HG03175 (cell line): ENCODE data around the gene STMND1.

Experiments
- ATAC-seq: cut with Tn5 transposase; IDR thresholded peaks from one replicate; pipeline ENCODE4 v1.9.1; 2021; ENCODE audit warnings: mild to moderate bottlenecking, moderate library complexity; ENCODE audit not compliant: unreplicated experiment

STMND1 gene

DNA sequence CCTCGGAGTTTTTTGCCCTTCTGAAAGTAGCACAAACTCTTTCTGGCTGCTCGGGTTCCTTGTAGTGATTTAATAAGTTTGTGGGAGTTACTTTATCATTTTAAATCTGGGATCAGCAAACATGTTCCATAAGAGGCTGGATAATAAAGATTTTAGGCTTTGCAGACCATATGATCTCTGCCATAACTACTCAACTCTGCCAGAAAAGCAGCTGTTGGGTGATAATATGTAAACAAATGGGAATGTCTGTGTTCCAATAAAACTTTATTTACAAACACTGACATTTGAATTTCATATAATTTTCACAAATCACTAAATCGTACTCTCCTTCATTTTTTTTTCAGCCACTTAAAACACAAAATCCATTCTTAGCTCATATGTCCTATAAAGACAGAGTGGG lies 3.9 kb upstream of the STMND1 start:
- no peak for ATAC-seq

DNA sequence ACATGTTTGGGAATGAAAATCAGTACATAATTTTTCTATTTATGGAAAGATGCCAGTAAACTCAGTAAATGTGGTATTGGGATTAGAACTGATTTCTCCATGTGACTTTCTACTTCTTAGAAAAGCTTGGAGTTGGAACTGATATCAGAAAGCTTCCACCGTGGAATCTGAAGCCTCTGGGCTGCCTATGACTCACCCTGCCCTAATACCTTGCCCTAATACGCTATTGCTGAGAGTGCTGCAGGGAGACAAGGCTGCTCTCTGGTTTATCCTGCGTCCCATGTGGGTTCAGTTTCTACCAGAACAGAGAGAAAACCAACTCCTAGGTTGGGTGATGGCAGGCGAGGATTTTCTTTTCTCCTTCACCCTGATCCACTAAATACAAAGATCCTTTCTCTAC lies 3.3 kb upstream of the STMND1 start:
- no peak for ATAC-seq

GRCh38 chr6:17099401-17100059 lies 2.3 kb upstream of the STMND1 start:
- no peak for ATAC-seq

GRCh38 chr6:17100806-17101205 lies 1.0 kb upstream of the STMND1 start:
- ATAC-seq: no peak

- ATAC-seq: no peak
Observed at GRCh38 chr6:17102258-17102870, 514 bp downstream of the STMND1 start.

DNA sequence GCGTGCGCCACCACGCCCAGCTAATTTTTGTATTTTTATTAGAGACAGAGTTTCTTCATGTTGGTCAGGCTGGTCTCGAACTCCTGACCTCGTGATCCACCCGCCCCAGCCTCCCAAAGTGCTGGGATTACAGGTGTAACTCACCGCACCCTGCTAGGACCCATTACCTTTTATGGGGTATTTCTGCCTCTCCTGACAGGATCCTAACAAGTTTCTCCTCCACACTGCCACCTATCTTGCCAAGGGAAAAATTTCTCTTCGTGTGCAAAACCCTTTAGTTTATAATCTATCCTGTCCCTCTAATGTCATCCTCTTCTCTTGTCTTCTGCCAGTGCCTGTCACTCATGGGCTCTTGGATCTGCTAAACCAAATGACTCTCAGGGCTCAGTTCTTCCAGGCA lies 1.9 kb downstream of the STMND1 start:
- ATAC-seq: no peak

GRCh38 chr6:17107863-17108262 lies 6.0 kb downstream of the STMND1 start:
- no peak for ATAC-seq

- no peak for ATAC-seq
Observed at GRCh38 chr6:17115251-17116116, 13.6 kb downstream of the STMND1 start.

- no peak for ATAC-seq
Observed at GRCh38 chr6:17116117-17116440, 14.2 kb downstream of the STMND1 start.

GRCh38 chr6:17120019-17120418 lies 18.2 kb downstream of the STMND1 start:
- no peak for ATAC-seq

DNA sequence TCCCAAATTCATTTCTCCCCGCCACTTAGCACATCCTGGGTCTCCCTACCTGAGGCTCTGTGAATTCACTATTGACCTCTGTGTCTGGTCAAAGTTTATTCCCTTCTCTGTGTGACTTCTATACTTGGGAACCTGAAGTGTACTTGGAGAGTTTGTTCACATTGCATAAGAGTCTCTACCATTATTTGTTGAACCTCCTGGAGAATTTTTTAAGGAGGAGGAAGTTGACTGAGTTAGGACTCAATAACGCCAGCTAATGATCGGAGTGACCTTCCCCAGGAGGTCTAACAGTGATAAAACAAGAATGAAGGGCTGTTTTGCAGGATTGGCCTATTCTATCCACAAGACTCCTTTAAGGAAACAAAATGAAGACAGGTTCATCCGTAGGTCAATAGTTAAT lies 23.6 kb downstream of the STMND1 start:
- ATAC-seq: no peak

GRCh38 chr6:17130786-17131185 lies 28.9 kb downstream of the STMND1 start:
- no peak for ATAC-seq

GRCh38 chr6:17132967-17133366 lies 31.1 kb downstream of the STMND1 start:
- ATAC-seq: no peak

GRCh38 chr6:17138033-17138432 lies 36.2 kb downstream of the STMND1 start:
- ATAC-seq: no peak

- ATAC-seq: no peak
Observed at GRCh38 chr6:17144016-17144415, 42.2 kb downstream of the STMND1 start.

GRCh38 chr6:17149571-17149970 lies 47.7 kb downstream of the STMND1 start:
- ATAC-seq: no peak

- ATAC-seq: no peak
Observed at GRCh38 chr6:17150096-17150495, 48.2 kb downstream of the STMND1 start.

DNA sequence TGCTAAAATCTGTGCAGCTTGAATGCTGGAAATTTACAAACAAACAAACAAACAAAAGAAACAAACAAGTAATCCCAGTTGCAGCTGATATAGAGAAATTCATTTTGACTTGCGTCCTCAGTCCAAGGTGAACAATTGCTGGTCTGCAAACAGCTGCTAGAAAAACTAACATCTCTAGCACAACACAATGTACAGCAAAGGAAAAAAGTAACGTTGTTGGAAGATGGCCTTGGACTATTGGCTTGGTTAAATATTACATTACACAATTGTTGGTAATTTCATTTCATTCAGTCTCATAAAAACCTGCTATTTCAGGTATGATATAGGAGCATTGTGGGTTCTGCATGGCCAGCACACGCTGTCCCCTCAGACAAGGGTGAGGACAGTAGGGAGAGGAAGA lies 50.0 kb downstream of the STMND1 start:
- no peak for ATAC-seq

GRCh38 chr6:17152703-17153102 lies 50.9 kb downstream of the STMND1 start:
- no peak for ATAC-seq

DNA sequence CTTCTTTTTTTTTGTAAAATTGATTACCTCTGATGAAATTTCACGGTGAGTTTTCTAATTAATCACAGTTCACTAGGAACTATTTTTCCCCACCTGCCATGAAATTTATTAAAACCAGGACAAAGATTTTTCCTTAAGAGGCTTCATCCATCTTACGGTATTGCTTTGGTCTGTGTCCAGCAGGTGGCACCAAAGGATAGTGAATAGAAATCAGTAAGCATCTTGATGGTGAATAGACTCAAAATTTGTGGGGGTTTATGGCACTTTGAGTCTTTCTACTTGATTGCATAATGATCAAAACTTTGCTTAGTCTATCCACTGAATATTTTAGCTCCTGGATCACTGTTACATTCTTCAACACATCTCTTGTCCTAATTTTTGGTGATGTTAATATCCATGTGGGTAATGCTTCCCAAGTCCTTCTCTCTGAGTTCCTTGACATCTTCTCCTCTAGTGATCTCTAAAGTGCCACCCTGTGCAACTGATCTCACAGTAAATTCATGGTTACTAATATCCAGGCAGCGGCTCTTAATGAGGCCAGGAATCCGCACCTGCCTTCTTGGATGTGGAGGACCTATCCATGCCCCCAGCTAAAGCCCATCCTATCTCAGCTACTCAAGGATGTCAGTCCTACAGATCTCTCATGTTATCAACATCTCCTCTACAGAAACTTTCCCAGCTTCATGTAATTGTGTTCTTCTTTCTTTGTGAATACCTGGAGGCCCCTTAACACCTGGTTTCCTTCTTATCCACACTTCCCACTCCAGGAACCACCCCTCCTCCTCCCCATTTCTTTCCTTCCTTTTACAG lies 54.5 kb downstream of the STMND1 start:
- ATAC-seq: peak; percentile 73

DNA sequence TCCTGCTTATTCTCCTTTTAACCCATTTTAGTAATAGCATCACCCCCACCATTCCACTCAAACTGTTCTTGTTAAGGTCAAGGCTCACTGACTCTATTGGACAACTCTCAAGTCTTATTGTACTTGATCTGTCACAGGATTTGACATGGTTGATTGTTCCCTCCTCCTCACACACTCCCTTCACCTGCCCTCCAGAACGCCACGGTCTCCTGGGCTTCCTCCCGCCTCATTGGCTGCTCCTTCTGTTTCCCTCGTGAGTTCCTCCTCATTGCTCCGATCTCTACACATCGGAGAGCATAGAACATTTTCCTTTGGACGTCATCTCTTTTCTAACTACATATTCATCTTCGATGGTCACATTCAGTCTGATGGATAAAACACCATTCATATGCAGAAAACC lies 55.1 kb downstream of the STMND1 start:
- no peak for ATAC-seq
